ENCODE results near the gene CFAP77.

DNA sequence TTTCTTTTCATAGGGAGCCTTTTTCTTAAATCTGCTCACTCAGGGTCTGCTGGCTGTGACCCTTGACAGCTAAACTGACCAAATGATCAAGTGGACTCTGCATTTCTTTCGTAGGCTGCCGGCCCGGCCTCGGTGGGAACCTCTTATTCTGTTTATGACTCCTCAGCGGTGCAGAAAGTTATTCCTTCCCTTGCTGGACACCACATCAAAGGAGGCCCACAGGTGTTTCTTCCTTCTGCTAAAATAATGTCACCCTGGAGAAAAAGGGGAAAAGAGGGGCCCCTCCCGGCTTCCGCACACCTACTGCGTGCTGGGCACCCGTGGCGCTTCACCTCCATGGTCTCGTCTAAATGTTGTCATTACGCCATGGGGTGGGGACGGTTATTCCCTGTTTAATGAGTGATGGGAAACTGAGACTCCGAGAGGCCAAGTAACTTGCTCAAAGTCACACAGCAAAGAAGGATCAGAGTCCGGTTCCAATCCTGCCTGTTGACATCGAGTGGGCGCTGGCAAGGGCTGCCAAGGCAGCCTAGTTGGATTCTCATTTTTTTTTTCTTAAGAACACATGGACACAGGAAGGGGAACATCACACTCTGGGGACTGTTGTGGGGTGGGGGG, 72.3 kb downstream of the CFAP77 start:
- no peak for TF ChIP-seq EZH2phosphoT487 (IDR thresholded peaks at IDR 0.05; ENCODE audit: insufficient read depth, low read depth)
- TF ChIP-seq EZH2 (IDR thresholded peaks at IDR 0.05; ENCODE audit: insufficient read depth, poor library complexity, severe bottlenecking): no peak
